ENCODE measurements around the gene FGG.

The FGG gene

DNA sequence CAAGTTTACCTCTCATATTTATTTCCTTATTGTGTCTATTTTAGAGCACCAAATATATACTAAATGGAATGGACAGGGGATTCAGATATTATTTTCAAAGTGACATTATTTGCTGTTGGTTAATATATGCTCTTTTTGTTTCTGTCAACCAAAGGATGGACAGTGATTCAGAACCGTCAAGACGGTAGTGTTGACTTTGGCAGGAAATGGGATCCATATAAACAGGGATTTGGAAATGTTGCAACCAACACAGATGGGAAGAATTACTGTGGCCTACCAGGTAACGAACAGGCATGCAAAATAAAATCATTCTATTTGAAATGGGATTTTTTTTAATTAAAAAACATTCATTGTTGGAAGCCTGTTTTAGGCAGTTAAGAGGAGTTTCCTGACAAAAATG, 43.4 kb downstream of the FGG start:
- H3K4me3 ChIP-seq (ENCODE audit: low read depth, low read length), result no peak overlapping the region
- no peak for DNase-seq (ENCODE audit: low read depth)
- TF ChIP-seq POLR2A (IDR thresholded peaks at IDR 0.05; ENCODE audit: extremely low read depth, insufficient read length) (no peak), MYC (IDR thresholded peaks at IDR 0.05; ENCODE audit: low read depth, low read length) (no peak)
- TF ChIP-seq, protein P1, sequence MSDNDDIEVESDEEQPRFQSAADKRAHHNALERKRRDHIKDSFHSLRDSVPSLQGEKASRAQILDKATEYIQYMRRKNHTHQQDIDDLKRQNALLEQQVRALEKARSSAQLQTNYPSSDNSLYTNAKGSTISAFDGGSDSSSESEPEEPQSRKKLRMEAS (IDR thresholded peaks at IDR 0.05; ENCODE audit: low read depth, low read length), result no peak
- TF ChIP-seq, protein P2, sequence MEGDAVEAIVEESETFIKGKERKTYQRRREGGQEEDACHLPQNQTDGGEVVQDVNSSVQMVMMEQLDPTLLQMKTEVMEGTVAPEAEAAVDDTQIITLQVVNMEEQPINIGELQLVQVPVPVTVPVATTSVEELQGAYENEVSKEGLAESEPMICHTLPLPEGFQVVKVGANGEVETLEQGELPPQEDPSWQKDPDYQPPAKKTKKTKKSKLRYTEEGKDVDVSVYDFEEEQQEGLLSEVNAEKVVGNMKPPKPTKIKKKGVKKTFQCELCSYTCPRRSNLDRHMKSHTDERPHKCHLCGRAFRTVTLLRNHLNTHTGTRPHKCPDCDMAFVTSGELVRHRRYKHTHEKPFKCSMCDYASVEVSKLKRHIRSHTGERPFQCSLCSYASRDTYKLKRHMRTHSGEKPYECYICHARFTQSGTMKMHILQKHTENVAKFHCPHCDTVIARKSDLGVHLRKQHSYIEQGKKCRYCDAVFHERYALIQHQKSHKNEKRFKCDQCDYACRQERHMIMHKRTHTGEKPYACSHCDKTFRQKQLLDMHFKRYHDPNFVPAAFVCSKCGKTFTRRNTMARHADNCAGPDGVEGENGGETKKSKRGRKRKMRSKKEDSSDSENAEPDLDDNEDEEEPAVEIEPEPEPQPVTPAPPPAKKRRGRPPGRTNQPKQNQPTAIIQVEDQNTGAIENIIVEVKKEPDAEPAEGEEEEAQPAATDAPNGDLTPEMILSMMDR (IDR thresholded peaks at IDR 0.05; ENCODE audit: low read depth, low read length), result no peak

DNA sequence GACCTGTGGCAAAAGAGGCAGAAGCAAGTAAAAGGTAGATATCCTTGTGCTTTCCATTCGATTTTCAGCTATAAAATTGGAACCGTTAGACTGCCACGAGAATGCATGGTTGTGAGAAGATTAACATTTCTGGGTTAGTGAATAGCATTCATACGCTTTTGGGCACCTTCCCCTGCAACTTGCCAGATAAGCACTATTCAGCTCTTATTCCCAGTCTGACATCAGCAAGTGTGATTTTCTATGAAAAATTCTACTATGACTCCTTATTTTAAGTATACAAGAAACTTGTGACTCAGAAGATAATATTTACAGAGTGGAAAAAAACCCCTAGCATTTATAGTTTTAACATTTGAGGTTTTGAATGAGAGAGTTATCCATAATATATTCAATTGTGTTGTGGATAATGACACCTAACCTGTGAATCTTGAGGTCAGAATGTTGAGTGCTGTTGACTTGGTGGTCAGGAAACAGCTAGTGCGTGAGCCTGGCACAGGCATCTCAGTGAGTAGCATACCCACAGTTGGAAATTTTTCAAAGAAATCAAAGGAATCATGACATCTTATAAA, 45.7 kb downstream of the FGG start:
- TF ChIP-seq MYC (IDR thresholded peaks at IDR 0.05; ENCODE audit: low read depth, low read length) (no peak), POLR2A (IDR thresholded peaks at IDR 0.05; ENCODE audit: extremely low read depth, insufficient read length) (no peak)
- TF ChIP-seq, protein P1 (IDR thresholded peaks at IDR 0.05; ENCODE audit: low read depth, low read length), result no peak
- TF ChIP-seq, protein P2 (IDR thresholded peaks at IDR 0.05; ENCODE audit: low read depth, low read length), result no peak
- no peak for DNase-seq (ENCODE audit: low read depth)
- H3K4me3 ChIP-seq (ENCODE audit: low read depth, low read length), result no peak overlapping the region

DNA sequence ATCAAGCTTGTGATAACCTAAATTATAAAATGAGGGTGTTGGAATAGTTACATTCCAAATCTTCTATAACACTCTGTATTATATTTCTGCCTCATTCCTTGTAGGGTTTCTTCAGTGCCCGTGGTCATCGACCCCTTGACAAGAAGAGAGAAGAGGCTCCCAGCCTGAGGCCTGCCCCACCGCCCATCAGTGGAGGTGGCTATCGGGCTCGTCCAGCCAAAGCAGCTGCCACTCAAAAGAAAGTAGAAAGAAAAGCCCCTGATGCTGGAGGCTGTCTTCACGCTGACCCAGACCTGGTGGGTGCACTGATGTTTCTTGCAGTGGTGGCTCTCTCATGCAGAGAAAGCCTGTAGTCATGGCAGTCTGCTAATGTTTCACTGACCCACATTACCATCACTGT, 46.8 kb downstream of the FGG start:
- H3K4me3 ChIP-seq (ENCODE audit: low read depth, low read length), result no peak overlapping the region

DNA sequence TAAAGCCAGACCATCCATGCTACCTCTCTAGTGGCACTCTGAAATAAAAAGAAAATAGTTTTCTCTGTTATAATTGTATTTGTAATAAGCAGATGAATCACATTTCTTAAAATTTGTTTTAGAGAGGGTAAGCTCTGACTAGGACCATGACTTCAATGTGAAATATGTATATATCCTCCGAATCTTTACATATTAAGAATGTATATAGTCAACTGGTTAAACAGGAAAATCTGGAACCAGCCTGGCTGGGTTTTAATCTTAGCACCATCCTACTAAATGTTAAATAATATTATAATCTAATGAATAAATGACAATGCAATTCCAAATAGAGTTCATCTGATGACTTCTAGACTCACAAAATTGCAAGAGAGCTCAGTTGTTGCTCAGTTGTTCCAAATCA, 48.1 kb downstream of the FGG start:
- no peak for DNase-seq (ENCODE audit: low read depth)

More for the DNA sequence above, 46.8 kb downstream of the FGG start:
- TF ChIP-seq, protein P2 (IDR thresholded peaks at IDR 0.05; ENCODE audit: low read depth, low read length), result no peak
- TF ChIP-seq MYC (IDR thresholded peaks at IDR 0.05; ENCODE audit: low read depth, low read length), result no peak
- TF ChIP-seq POLR2A (IDR thresholded peaks at IDR 0.05; ENCODE audit: extremely low read depth, insufficient read length), result no peak
- TF ChIP-seq, protein P1 (IDR thresholded peaks at IDR 0.05; ENCODE audit: low read depth, low read length), result no peak
- no peak for DNase-seq (ENCODE audit: low read depth)

DNA sequence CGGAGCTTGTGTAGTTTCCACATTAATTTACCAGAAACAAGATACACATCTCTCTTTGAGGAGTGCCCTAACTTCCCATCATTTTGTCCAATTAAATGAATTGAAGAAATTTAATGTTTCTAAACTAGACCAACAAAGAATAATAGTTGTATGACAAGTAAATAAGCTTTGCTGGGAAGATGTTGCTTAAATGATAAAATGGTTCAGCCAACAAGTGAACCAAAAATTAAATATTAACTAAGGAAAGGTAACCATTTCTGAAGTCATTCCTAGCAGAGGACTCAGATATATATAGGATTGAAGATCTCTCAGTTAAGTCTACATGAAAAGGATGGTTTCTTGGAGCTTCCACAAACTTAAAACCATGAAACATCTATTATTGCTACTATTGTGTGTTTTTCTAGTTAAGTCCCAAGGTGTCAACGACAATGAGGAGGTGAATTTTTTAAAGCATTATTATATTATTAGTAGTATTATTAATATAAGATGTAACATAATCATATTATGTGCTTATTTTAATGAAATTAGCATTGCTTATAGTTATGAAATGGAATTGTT, 49.7 kb downstream of the FGG start, which contains the start of gene FGB:
TSS of gene FGB (plus strand) at position 315 of the 558 bp plus-strand sequence. CDS start at position 323, 8 bp downstream.
- TF ChIP-seq, protein P2 (IDR thresholded peaks at IDR 0.05; ENCODE audit: low read depth, low read length), result no peak
- TF ChIP-seq, protein P1 (IDR thresholded peaks at IDR 0.05; ENCODE audit: low read depth, low read length), result no peak
- no peak for TF ChIP-seq MYC (IDR thresholded peaks at IDR 0.05; ENCODE audit: low read depth, low read length)
- TF ChIP-seq POLR2A (IDR thresholded peaks at IDR 0.05; ENCODE audit: extremely low read depth, insufficient read length), result no peak
- no peak for DNase-seq (ENCODE audit: low read depth)
- no peak within 1 kb of the TSS for H3K4me3 ChIP-seq (ENCODE audit: low read depth, low read length)

More for the DNA sequence above, 48.1 kb downstream of the FGG start:
- no peak for TF ChIP-seq POLR2A (IDR thresholded peaks at IDR 0.05; ENCODE audit: extremely low read depth, insufficient read length)
- no peak overlapping the region for H3K4me3 ChIP-seq (ENCODE audit: low read depth, low read length)

DNA sequence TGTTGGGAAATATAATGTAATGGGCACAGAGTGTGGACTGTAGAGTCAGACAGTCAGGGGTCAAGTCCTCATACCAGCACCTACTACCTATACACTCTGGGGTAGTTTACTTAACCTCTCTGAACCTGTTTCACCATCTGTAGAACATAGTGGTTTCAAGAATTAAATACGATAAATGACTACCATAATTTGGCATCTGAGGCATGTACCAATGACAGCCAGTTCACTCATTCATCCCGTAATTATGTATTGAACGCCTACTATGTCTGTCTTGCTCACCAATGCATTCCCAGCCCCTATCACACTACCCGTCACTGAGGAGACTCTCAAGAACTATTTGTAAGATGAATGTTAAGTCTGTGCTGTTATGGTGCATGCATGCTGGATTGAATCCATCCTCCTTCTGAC, 51.6 kb downstream of the FGG start:
- H3K4me3 ChIP-seq (ENCODE audit: low read depth, low read length), result no peak overlapping the region
- TF ChIP-seq MYC (IDR thresholded peaks at IDR 0.05; ENCODE audit: low read depth, low read length) (no peak), POLR2A (IDR thresholded peaks at IDR 0.05; ENCODE audit: extremely low read depth, insufficient read length) (no peak)
- TF ChIP-seq, protein P2 (IDR thresholded peaks at IDR 0.05; ENCODE audit: low read depth, low read length), result no peak
- DNase-seq (ENCODE audit: low read depth), result no peak

Measured in NB4 (cell line).